K562 (cell line): ENCODE measurements around the gene RYR1. TPM values are rescaled to one million over a fixed set of nuclear protein-coding genes. Genes with fewer than 3 reads are reported as not detected.

Source experiments
- ARID4B ChIP-seq: sonication (generic); formaldehyde crosslinking; IDR thresholded peaks from 2 replicates; pipeline ENCODE4 v1.8.0; 2022; ENCODE audit warnings: mild to moderate bottlenecking, missing genetic modification reagents
- CTBP1 ChIP-seq: fragments of 450-650 bp; IDR thresholded peaks from 2 replicates; pipeline ENCODE4 v1.6.1; 2016; ENCODE audit warnings: borderline replicate concordance
- DDX20 ChIP-seq: fragments of 450-650 bp; IDR thresholded peaks from 2 replicates; pipeline ENCODE4 v1.6.1; 2016; ENCODE audit warnings: missing genetic modification characterization, low read depth, mild to moderate bottlenecking, missing compliant biosample characterization, moderate library complexity
- FOXA3 ChIP-seq, 2 experiments: fragments of 450-650 bp in 1 of 2; sonication (generic) in 1 of 2; formaldehyde crosslinking; IDR thresholded peaks in 1 of 2; conservative IDR thresholded peaks in 1 of 2; 2 replicates each; pipeline versions ENCODE4 v1.4.0 to v1.8.0; 2020 to 2022; ENCODE audit warnings: mild to moderate bottlenecking in 2 of 2, missing genetic modification reagents in 1 of 2
- FOXK1 ChIP-seq: sonication (generic); formaldehyde crosslinking; IDR thresholded peaks from 2 replicates; pipeline ENCODE4 v1.8.0; 2022; ENCODE audit warnings: missing genetic modification reagents, mild to moderate bottlenecking, borderline replicate concordance
- FOXP1 ChIP-seq: sonication (generic); formaldehyde crosslinking; IDR thresholded peaks from 2 replicates; pipeline ENCODE4 v1.8.0; 2022; ENCODE audit warnings: mild to moderate bottlenecking, missing genetic modification reagents
- HDAC8 ChIP-seq: fragments of 450-650 bp; IDR thresholded peaks from 2 replicates; pipeline ENCODE4 v1.6.1; 2016; ENCODE audit warnings: mild to moderate bottlenecking, missing genetic modification characterization, moderate library complexity, missing compliant biosample characterization
- HNRNPUL1 ChIP-seq: fragments of 200-400 bp; formaldehyde crosslinking; IDR thresholded peaks from 2 replicates; pipeline ENCODE4 v1.6.1; 2017; ENCODE audit warnings: low read length
- JUN ChIP-seq, 2 experiments: sonication (generic) in 1 of 2; formaldehyde crosslinking in 1 of 2; IDR thresholded peaks; 2 replicates each; pipeline versions ENCODE4 v1.6.1 to v1.8.0; 2012 to 2022; ENCODE audit warnings: borderline replicate concordance in 2 of 2, mild to moderate bottlenecking in 2 of 2, improper control_type of control experiment in 1 of 2, low read depth in 1 of 2, low read length in 1 of 2, missing genetic modification reagents in 1 of 2
- POLR3G ChIP-seq: IDR thresholded peaks from 2 replicates; pipeline ENCODE4 v1.6.1; 2011; ENCODE audit not compliant: insufficient read length, insufficient replicate concordance; ENCODE audit errors: extremely low read depth
- RBM22 ChIP-seq: fragments of 200-400 bp; formaldehyde crosslinking; IDR thresholded peaks from 2 replicates; pipeline ENCODE4 v1.6.1; 2018; ENCODE audit warnings: low read length, low read depth; ENCODE audit not compliant: poor library complexity, severe bottlenecking
- STAT6 ChIP-seq: sonication (generic); formaldehyde crosslinking; IDR thresholded peaks from 2 replicates; pipeline ENCODE4 v1.8.1; 2023; ENCODE audit warnings: mild to moderate bottlenecking, missing genetic modification reagents
- TAL1 ChIP-seq: fragments of 450-650 bp; IDR thresholded peaks from 2 replicates; pipeline ENCODE4 v1.6.1; 2016; ENCODE audit warnings: mild to moderate bottlenecking
- TBP ChIP-seq: optimal IDR thresholded peaks from 2 replicates; pipeline ENCODE3; 2011; ENCODE audit warnings: low read depth, low read length, improper control_type of control experiment
- U2AF2 ChIP-seq: fragments of 200-400 bp; formaldehyde crosslinking; optimal IDR thresholded peaks from 2 replicates; pipeline ENCODE3; 2017; ENCODE audit warnings: low read depth, mild to moderate bottlenecking, low read length
- ZFX ChIP-seq: sonication (generic); formaldehyde crosslinking; IDR thresholded peaks from 2 replicates; pipeline ENCODE4 v1.8.0; 2022; ENCODE audit warnings: mild to moderate bottlenecking, missing genetic modification reagents, moderate library complexity
- ZNF354B ChIP-seq: fragments of 250-450 bp; sonication (Bioruptor Pico); IDR thresholded peaks from 2 replicates; pipeline ENCODE4 v1.4.0; 2020
- polyA plus RNA-seq, 8 experiments: library from polyadenylated mRNA; depleted of rRNA in 4 of 8; stranded (reverse) in 5 of 8; unstranded in 3 of 8; fragments of >200 nt; fragmentation: Nextera tagmentation in 2 of 8; fragmentation: Illumina TruSeq in 1 of 8; extraction: Ambion mirVana in 2 of 8; extraction: Trizol in 1 of 8; gene quantifications; 2 replicates each; pipeline versions ENCODE4 v1.2.1 to v1.2.3, GENCODE V29; 2011 to 2014; ENCODE audit warnings: inconsistent platforms in 1 of 8, missing spikeins in 1 of 8
- total RNA-seq, 7 experiments: library from RNA; depleted of rRNA in 6 of 7; stranded (reverse); fragments of >200 nt in 6 of 7; fragmentation: Illumina TruSeq in 2 of 7; extraction: Trizol in 2 of 7; gene quantifications; 2 replicates each; pipeline versions ENCODE4 v1.2.1 to v1.2.3, GENCODE V29; 2011 to 2021; ENCODE audit warnings: low replicate concordance in 1 of 7

The RYR1 gene
- total and polyA plus RNA-seq, 9 of the 15 experiments (the other 6 are each of a cell fraction or from before 2014, with no cell fraction given): 0.11 to 7.4 (median 3.7) TPM

GRCh38 chr19:38386971-38387549 lies 46.4 kb upstream of the RYR1 start (continued):
- TF ChIP-seq CTBP1 (peak; percentile 29; the same call in 1 of the 2 replicates), U2AF2 (no peak), FOXA3 (CRISPR knock-in tag; conservative IDR thresholded peaks at IDR 0.05 in 1 of 2, IDR thresholded peaks at IDR 0.05 in 1 of 2) (0 out of 4 replicates have a peak, but pooled peaks of 1 of the 2 experiments have one; percentile 11), RBM22 (peak; percentile 8), ZFX (CRISPR knock-in tag) (peak; percentile 36; the same call in 1 of the 2 replicates), FOXK1 (CRISPR knock-in tag) (no peak), STAT6 (CRISPR knock-in tag) (no peak), TBP (no peak), ZNF354B (CRISPR knock-in tag) (no peak), HNRNPUL1 (no peak), DDX20 (tag) (no peak), ARID4B (CRISPR knock-in tag) (0 out of 2 replicates have a peak, but pooled peaks have one; percentile 17), HDAC8 (tag) (no peak), JUN (IDR thresholded peaks at IDR 0.05; ENCODE audit: borderline replicate concordance, low read depth, low read length) (no peak), JUN (CRISPR knock-in tag; IDR thresholded peaks at IDR 0.05; ENCODE audit: borderline replicate concordance) (peak; percentile 58; the same call in 1 of the 2 replicates), TAL1 (0 out of 2 replicates have a peak, but pooled peaks have one; percentile 18), FOXP1 (CRISPR knock-in tag) (0 out of 2 replicates have a peak, but pooled peaks have one; percentile 55), POLR3G (no peak)
